Activated T-helper 9 cell treated with anti-CD3 and anti-CD28 coated beads, Interleukin-2, amount 50 U/mL, for 16 hours (primary cell): ENCODE data around the gene ANO6.
"Not testable (repeated sequence)": the region's sequence is repeated elsewhere in the genome, so short reads cannot be mapped to it uniquely, and the experiment has no call there.

Experiments
- DNase-seq: peaks from one replicate; pipeline ENCODE4 v3.0.0-alpha.2; 2020; ENCODE audit warnings: low read depth

Gene ANO6

DNA sequence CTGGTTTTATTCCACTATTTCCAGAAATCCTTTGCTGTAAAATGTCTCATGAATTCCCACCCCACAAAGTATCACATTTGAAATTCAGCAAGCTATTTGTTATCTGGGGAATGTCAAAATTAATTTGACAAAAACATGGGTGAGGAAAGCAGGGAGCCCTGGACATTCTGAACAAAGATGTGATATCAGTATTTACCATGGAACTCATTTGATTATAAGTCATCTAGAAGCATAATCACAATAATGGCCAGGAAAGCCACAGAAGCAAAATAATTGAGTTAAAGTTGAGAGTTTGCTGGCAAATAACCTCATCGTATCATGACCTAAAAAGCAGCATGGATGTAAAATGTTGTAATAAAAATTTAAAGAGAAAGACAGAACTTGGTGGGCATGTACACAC lies 96.1 kb downstream of the ANO6 start:
- DNase-seq = no peak

- no peak for DNase-seq
Measured at GRCh38 chr12:45314770-45315169, 98.9 kb downstream of the ANO6 start.

DNA sequence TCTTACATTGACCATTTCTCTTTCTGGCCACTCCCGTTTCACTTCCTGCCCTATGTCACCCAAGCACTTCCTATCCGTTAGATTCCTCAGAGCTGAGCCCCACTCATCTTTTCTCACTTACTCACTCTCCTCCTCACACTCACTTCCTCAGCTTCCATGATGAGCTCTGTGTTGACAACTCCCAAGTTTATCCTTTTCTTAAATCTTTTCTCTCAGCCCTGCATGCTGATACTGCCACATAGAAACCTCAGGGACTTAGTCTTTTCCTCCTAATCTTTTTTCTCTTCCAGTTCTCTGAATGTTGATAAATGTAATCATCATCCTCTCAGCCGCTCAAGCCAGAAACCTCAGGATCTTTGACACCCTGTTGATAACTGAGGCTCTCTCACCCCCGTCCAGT lies 99.6 kb downstream of the ANO6 start:
- no peak for DNase-seq

DNA sequence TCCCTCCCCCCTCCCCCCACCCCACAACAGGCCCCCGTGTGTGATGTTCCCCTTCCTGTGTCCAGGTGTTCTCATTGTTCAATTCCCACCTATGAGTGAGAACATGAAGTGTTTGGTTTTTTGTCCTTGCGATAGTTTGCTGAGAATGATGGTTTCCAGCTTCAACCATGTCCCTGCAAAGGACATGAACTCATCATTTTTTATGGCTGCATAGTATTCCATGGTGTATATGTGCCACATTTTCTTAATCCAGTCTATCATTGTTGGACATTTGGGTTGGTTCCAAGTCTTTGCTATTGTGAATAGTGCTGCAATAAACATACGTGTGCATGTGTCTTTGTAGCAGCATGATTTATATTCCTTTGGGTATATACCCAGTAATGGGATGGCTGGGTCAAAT lies 101.4 kb downstream of the ANO6 start:
- not testable (repeated sequence) for DNase-seq

DNA sequence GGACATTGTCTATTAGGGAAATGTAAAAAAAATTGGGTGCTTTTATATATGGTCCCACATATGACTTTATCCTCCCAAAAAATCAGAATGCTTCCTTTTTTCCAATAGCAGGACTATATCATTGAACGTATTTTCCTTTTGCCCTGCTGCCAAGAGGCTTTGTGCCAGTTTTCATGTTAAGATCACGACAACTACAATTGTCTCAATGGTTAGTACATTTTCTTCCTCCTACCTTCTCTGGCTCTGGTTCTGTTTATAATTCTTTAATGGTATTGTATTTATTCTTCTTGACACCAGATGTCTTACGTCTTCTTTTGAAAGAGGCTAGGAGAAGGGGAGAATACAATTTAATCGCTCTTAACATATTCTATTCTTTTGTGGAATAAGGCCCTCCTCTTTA lies 106.9 kb downstream of the ANO6 start:
- no peak for DNase-seq

DNA sequence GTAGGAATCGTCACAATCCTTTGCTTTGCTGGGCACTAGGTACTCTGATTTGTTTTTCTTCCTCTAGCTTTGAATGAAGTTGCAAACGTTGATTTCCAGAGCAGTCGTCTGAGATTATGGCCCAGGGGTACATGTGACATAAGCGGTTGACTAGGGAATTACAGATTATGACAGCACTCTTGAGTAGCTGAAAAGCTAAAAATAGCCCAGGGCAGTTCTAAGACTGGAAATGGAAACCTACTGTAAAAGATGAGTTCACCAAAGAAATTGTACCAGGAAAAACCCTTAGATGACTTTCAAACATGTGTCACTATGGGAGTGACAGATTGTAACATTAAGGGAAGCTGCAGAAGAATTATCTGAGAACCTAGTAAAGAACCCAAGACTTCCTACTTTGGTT lies 108.5 kb downstream of the ANO6 start:
- no peak for DNase-seq

DNA sequence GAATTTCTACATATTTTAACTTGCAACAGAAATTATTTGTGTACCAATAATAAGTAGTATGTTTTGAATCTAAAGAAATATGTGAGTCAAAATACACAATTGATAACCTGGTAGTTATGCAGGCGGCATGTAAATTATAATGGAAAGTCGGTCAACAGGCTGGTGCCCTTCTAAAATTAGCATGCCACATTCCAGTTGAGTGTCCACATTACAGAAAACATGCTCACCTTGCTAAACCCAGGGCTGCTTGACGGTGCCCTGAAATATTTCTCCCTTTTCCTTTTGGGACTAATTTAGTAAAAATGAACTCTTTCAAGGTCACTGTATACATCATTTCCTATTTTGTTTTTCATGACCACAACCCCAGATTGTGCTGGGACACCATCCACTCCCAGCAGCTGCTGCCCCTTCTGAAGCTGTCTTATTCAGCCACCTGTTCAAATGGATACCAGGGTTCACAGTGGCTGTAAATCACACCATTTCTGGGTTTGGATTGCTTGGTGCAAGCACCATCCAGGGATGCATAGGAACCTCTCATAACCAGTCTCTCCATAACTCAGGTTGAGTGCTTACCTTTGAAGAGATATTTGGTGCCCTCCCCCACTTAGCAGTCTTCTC lies 110.6 kb downstream of the ANO6 start:
- DNase-seq = no peak

- DNase-seq = no peak
Measured at GRCh38 chr12:45327823-45328383, 112.0 kb downstream of the ANO6 start.

DNA sequence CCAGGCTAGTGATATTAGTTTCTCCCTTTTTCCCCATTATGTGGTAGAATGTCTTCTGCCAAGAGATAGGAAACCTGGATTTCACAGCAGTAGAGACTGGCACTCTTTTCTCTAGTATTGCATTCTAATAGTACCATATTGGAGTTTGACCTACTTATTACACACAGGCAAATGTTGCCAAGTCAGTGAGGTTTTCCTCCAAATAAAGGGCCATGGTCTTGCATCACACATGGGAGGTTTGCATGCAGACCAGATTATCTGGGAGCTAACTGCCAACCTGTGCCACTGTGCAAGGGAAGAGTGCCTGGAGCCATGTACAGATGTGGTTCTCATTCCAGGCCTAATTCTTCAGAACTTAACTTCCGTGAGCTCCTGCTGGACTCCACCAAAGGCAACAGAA lies 113.3 kb downstream of the ANO6 start:
- DNase-seq = no peak

DNA sequence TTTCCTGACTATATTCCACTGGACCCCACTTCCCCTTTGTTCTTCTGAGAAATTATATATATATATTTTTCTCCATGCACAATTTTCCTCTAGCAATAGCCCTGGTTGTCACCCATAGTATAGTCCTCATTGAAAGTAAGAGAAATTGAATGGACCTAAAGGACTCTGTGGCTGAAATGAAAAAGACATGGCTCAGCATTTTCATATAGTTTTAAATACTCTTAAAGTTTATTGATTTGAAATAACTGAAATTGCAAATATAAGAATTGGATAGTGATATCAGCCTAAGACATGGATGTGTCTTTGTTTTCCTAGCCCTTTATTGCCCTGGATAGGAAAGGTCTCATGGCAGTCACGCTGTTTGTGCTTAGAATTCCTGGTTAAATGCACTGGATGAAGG lies 113.8 kb downstream of the ANO6 start:
- no peak for DNase-seq

GRCh38 chr12:45331552-45331951 lies 115.7 kb downstream of the ANO6 start:
- no peak for DNase-seq

- no peak for DNase-seq
Measured at GRCh38 chr12:45334396-45334795, 118.5 kb downstream of the ANO6 start.

GRCh38 chr12:45336331-45336730 lies 120.4 kb downstream of the ANO6 start:
- DNase-seq = no peak

DNA sequence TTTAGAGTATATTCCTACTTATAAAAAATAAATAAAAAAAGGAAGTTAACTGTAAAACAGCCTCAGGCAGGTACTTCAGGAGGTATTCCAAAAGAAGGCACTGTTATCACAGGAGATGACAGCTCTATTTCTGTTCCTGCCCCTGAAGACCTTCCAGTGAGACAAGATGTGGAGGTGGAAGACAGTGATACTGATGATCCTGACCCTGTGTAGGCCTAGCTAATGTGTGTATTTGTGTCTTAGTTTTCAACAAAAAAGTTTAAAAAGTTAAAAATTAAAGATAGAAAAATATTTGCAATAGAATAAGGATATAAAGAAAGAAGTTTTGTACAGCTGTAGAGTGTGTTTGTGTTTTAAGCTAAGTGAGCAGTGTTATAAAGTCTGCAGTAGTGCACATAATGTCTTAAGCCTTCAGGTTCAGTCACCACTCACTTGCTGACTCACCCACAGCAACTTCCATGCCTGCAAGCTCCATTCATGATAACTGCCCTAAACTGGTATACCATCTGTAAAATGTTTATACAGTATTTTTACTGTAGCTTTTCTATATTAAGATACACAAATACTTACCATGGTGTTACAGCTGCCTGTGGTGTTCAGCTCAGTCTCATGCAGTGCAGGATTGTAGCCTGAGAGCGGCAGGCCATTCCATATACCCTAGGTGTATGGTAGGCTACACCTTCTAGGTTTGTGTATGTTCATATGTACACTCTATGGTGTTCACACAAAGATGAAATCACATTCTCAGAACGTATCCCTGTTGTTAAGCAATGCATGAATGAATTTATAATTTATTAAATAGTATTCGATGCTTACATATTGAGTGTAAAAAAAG lies 121.1 kb downstream of the ANO6 start:
- no peak for DNase-seq

DNA sequence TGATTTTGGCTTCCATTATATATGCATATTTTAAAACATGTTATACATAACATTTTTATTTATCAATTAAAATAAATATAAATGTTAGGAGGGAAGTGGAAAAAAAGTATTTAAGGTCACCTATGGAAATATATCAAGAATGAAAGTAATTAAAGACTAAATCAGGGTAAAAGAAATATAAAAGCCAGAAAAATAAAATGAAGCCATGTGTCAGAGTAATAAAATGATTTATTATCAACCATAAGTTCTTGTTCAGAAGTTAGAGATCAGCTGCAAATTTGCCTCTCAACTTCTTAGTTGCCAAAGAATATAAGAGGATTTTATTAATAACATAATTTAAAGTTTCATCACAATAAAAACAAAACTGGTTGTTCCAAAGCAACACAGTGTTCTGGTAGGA lies 121.9 kb downstream of the ANO6 start:
- DNase-seq = no peak

- no peak for DNase-seq
Measured at GRCh38 chr12:45338272-45338671, 122.4 kb downstream of the ANO6 start.

DNA sequence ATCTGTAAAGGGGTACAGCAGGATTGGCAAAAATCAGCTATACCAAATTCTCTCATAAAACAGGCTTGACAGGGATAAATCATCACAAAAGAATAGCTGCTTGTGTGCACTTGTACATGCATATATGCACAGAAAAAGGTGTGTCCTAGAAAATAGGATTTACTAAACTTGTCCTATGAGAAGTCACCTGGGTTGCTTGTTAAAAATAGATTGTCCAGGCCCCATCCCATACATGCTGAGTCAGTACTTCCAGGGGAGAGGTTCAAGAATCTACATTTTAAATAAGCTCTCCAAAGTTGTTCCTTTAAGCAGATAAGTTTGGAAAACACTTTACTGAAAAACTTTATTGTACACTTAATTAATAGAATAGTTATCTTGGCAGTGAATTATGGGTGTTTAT lies 123.1 kb downstream of the ANO6 start:
- no peak for DNase-seq

DNA sequence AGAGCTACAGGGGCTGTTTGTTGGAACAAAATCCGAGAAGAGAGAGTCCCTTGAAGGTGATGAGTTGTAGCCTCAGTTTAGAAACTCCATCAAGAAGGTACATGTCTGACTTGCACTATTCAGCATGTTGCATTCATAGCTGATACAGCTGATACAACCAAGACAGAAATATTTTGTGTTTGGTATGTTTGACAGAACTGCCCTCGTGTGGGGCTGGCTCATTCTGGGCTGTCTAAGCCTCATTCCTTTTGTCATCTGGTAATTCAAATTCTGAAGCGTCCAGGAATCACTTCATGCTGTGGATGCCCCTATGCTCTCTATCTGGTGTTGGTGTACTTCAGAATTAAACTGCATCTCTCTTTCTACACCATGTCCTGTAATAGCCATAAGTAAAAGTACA lies 126.3 kb downstream of the ANO6 start:
- DNase-seq = no peak

DNA sequence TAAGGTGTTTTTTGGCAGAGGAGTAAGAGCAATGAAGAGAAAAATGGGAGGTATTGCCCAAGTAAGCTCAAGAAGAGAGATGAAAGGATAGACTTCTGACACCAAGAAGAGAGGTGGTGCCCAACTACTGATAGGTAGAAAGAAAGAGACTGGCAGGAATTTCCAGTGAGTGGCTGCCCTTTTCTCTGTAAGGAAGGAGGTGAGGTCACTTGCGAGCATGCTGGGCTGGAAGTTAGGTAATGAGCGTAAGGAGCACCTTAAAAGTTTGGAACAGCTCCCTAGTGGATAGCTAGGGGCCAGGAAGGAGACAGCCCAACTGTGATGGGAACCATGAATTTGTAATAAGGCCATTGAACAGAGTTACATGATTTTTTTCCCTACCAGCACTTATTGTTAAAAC lies 127.0 kb downstream of the ANO6 start:
- no peak for DNase-seq

- DNase-seq = no peak
Measured at GRCh38 chr12:45343269-45344051, 127.6 kb downstream of the ANO6 start.

- DNase-seq = no peak
Measured at GRCh38 chr12:45348311-45348710, 132.4 kb downstream of the ANO6 start.

GRCh38 chr12:45348986-45349385 lies 133.1 kb downstream of the ANO6 start:
- DNase-seq = no peak

GRCh38 chr12:45349916-45350315 lies 134.0 kb downstream of the ANO6 start:
- no peak for DNase-seq
